Smooth muscle cell (in vitro differentiated cells): ENCODE data around the gene GALNTL6. TPM values are rescaled to one million over a fixed set of nuclear protein-coding genes. Genes with fewer than 3 reads are reported as not detected.

Experiments
- DNase-seq: peaks from one replicate; lab custom pipeline; 2025; ENCODE audit not compliant: unreplicated experiment; lab: John Stamatoyannopoulos, UW
- H2AFZ ChIP-seq: fragments of 200-600 bp; sonication (generic); 2 replicates; pipeline ENCODE4 v1.6.0; 2016; ENCODE audit warnings: antibody characterized with exemption, low read depth, mild to moderate bottlenecking
- H3F3A ChIP-seq: fragments of 200-600 bp; sonication (generic); 2 replicates; pipeline ENCODE4 v1.6.0; 2017; ENCODE audit warnings: antibody characterized with exemption, low read depth
- H3K27ac ChIP-seq: fragments of 200-600 bp; sonication (generic); 2 replicates; pipeline ENCODE4 v1.5.1; 2016; ENCODE audit warnings: low read depth, mild to moderate bottlenecking
- H3K27me3 ChIP-seq: fragments of 200-600 bp; sonication (generic); 2 replicates; pipeline ENCODE4 v1.6.1; 2016; ENCODE audit warnings: low read depth, mild to moderate bottlenecking
- H3K36me3 ChIP-seq: fragments of 200-600 bp; sonication (generic); 2 replicates; pipeline ENCODE4 v1.5.1; 2016; ENCODE audit warnings: low read depth
- H3K4me1 ChIP-seq: fragments of 200-600 bp; sonication (generic); 2 replicates; pipeline ENCODE4 v1.5.1; 2016; ENCODE audit warnings: low read depth
- H3K4me2 ChIP-seq: fragments of 200-600 bp; sonication (generic); 2 replicates; pipeline ENCODE4 v1.6.0; 2016; ENCODE audit warnings: mild to moderate bottlenecking
- H3K4me3 ChIP-seq: fragments of 200-600 bp; sonication (generic); 2 replicates; pipeline ENCODE4 v1.5.1; 2016; ENCODE audit warnings: mild to moderate bottlenecking
- H3K79me2 ChIP-seq: fragments of 200-600 bp; sonication (generic); 2 replicates; pipeline ENCODE4 v1.6.0; 2016; ENCODE audit warnings: low read depth, mild to moderate bottlenecking
- H3K9ac ChIP-seq: fragments of 200-600 bp; sonication (generic); 2 replicates; pipeline ENCODE4 v1.6.0; 2016; ENCODE audit warnings: low read depth
- H3K9me3 ChIP-seq: fragments of 200-600 bp; sonication (generic); replicated peaks from 2 replicates; pipeline ENCODE4 v1.5.1; 2016; ENCODE audit warnings: low read depth
- H4K20me1 ChIP-seq: fragments of 200-600 bp; sonication (generic); 2 replicates; pipeline ENCODE4 v1.6.0; 2016; ENCODE audit warnings: low read depth
- WGBS: methylation state at CpG from one replicate; pipeline ENCODE4 v1.1.7; 2016; ENCODE audit warnings: low lambda C conversion rate; 5-methylcytosine and 5-hydroxymethylcytosine counted together
- polyA plus RNA-seq: library from polyadenylated mRNA; unstranded; fragments of >200 nt; fragmentation: Nextera tagmentation; extraction: Ambion mirVana; gene quantifications from 2 replicates; pipeline ENCODE4 v1.2.1, GENCODE V29; 2016
- total RNA-seq: library from RNA; depleted of rRNA; stranded (reverse); fragments of >200 nt; gene quantifications from 2 replicates; pipeline ENCODE4 v1.2.3, GENCODE V29; 2014
- TF ChIP-seq, protein P1 (sequence below): fragments of 200-600 bp; sonication (generic); IDR thresholded peaks from 2 replicates; pipeline ENCODE4 v1.5.1; 2017; ENCODE audit warnings: borderline replicate concordance, mild to moderate bottlenecking, antibody characterized with exemption; ENCODE audit not compliant: insufficient read depth, poor library complexity, severe bottlenecking

The GALNTL6 gene
- total and polyA plus RNA-seq, 2 experiments from 2014 or later = 0.18 to 1.3 TPM

DNA sequence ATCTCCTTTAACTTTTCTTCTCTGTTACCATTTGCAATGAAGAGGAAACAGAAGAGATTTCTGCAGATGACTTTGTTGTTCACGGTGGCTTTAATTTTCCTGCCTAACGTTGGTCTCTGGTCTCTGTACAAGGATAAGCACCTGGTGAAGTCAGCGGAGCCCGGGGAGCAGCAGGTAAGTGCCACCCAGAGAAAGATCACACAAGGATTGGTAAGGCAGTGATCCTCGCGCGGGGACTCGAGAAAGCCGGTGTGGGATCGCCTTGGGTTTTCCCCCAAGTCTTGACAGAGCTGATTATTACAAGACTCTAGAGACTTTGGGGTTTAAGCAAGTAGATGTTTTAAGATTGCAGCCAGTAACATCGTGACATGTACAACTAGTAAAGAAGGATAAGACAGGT lies 1.3 kb downstream of the GALNTL6 start:
- DNase-seq = no peak
- no peak overlapping the region for H3K9ac ChIP-seq
- no peaks in the 10 kb centered on the region for H4K20me1 ChIP-seq
- H3K79me2 ChIP-seq = no peaks in the 10 kb centered on the region
- H3F3A ChIP-seq = no peaks in the 10 kb centered on the region
- H3K4me1 ChIP-seq = peaks cover 19% of the 10 kb centered on the region
- peaks cover 53% of the 10 kb centered on the region for H3K27me3 ChIP-seq
- no peaks in the 10 kb centered on the region for H3K36me3 ChIP-seq
- H3K9me3 ChIP-seq = no peaks in the 10 kb centered on the region
- peak overlapping the region; percentile 99 for H3K4me2 ChIP-seq
- H3K27ac ChIP-seq = no peak overlapping the region
- peak overlapping the region; percentile 68 for H3K4me3 ChIP-seq
- no peak overlapping the region for H2AFZ ChIP-seq
- WGBS = 46% methylated on average over 11 of the region's 11 CpGs
- TF ChIP-seq, protein P1, sequence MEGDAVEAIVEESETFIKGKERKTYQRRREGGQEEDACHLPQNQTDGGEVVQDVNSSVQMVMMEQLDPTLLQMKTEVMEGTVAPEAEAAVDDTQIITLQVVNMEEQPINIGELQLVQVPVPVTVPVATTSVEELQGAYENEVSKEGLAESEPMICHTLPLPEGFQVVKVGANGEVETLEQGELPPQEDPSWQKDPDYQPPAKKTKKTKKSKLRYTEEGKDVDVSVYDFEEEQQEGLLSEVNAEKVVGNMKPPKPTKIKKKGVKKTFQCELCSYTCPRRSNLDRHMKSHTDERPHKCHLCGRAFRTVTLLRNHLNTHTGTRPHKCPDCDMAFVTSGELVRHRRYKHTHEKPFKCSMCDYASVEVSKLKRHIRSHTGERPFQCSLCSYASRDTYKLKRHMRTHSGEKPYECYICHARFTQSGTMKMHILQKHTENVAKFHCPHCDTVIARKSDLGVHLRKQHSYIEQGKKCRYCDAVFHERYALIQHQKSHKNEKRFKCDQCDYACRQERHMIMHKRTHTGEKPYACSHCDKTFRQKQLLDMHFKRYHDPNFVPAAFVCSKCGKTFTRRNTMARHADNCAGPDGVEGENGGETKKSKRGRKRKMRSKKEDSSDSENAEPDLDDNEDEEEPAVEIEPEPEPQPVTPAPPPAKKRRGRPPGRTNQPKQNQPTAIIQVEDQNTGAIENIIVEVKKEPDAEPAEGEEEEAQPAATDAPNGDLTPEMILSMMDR = no peak

- Histone ChIP-seq H3K9ac (no peak overlapping the region), H3K4me2 (no peak overlapping the region), H3K27me3 (peaks cover 42% of the 10 kb centered on the region), H3K27ac (no peak overlapping the region), H4K20me1 (no peaks in the 10 kb centered on the region), H3K36me3 (no peaks in the 10 kb centered on the region), H2AFZ (no peak overlapping the region), H3K4me1 (peaks cover 18% of the 10 kb centered on the region), H3F3A (no peaks in the 10 kb centered on the region), H3K9me3 (no peaks in the 10 kb centered on the region), H3K4me3 (no peak overlapping the region), H3K79me2 (no peaks in the 10 kb centered on the region)
- DNase-seq = no peak
- TF ChIP-seq, protein P1 = no peak
- WGBS = 88% methylated on average over 1 of the region's 1 CpG
Measured at GRCh38 chr4:171817026-171817425, 3.8 kb downstream of the GALNTL6 start.

DNA sequence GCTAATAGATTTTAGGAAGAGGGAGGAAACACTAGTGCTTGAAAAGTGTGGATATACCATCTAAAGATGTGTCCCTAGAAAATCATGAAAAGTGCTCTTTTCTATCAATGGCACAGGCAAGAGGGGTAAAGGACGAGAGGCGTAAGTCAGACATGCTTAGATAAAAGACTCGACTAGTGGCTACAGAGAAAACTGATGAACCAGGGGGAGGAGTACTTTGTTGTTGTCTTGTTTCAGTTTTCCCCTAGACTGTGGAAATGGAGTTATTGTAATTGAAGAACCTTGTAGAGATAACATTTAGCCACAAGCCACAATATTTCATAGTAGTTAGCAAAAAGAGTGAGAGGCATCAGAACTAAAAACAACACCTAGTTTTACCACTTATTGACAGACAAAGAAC lies 21.4 kb downstream of the GALNTL6 start:
- no peaks in the 10 kb centered on the region for H4K20me1 ChIP-seq
- DNase-seq = no peak
- WGBS = 45% methylated on average over 3 of the region's 3 CpGs
- H3K9me3 ChIP-seq = no peaks in the 10 kb centered on the region
- no peak overlapping the region for H3K4me3 ChIP-seq
- H3K4me1 ChIP-seq = no peaks in the 10 kb centered on the region
- no peak overlapping the region for H3K27ac ChIP-seq
- TF ChIP-seq, protein P1 = no peak
- no peak overlapping the region for H2AFZ ChIP-seq
- no peaks in the 10 kb centered on the region for H3K79me2 ChIP-seq
- no peak overlapping the region for H3K4me2 ChIP-seq
- no peaks in the 10 kb centered on the region for H3K27me3 ChIP-seq
- no peaks in the 10 kb centered on the region for H3K36me3 ChIP-seq
- no peaks in the 10 kb centered on the region for H3F3A ChIP-seq
- H3K9ac ChIP-seq = no peak overlapping the region

GRCh38 chr4:171843456-171843855 lies 30.3 kb downstream of the GALNTL6 start:
- Histone ChIP-seq H3K36me3 (no peaks in the 10 kb centered on the region), H3K4me1 (no peaks in the 10 kb centered on the region), H3F3A (no peaks in the 10 kb centered on the region), H3K9me3 (no peaks in the 10 kb centered on the region), H2AFZ (no peak overlapping the region), H4K20me1 (no peaks in the 10 kb centered on the region), H3K9ac (no peak overlapping the region), H3K79me2 (no peaks in the 10 kb centered on the region), H3K27me3 (peaks cover 7% of the 10 kb centered on the region), H3K4me2 (no peak overlapping the region), H3K27ac (no peak overlapping the region), H3K4me3 (no peak overlapping the region)
- 94% methylated on average over 1 of the region's 1 CpG for WGBS
- TF ChIP-seq, protein P1 = no peak
- no peak for DNase-seq
